Stimulated activated CD8-positive, alpha-beta memory T cell treated with anti-CD3 and anti-CD28 coated beads, Interleukin-15, amount 100 ng/mL, for 4 hours (primary cell): Measurements from ENCODE around the gene C1QTNF6.

Experiments used
- DNase-seq, 2 donors: peaks; one replicate each; pipeline ENCODE4 v3.0.0-alpha.2; 2020; ENCODE audit warnings: low read depth in 2 of 2

Gene C1QTNF6

DNA sequence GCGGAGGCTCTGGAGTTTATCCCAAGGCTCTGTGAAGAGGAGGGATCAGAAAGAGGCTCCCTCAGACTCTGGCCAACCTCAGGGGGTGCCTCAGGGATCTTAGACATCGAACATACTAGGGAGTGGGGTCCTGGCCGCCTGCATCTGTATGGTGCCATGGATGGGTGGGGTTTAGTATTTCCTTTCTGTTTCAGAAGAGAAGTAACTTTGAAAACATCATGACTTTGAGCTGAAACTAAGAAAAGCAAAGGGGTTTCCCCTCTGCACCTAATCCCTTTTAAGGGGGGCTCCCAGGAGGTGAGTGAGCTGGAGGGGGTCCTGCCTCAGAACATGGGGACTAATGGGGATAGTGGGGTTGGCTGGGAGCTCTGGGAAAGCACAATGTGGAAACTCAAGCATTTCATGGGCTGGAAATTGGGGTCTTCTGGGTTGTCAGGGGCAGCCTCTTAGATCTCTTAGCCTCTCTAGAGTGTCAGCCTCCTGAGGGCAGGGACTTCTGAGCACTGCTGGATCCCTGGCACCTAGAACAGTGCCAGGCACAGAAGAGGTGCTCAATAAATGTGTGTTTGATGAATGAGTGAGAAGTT, 36.0 kb upstream of the C1QTNF6 start:
- DNase-seq: no peak

DNA sequence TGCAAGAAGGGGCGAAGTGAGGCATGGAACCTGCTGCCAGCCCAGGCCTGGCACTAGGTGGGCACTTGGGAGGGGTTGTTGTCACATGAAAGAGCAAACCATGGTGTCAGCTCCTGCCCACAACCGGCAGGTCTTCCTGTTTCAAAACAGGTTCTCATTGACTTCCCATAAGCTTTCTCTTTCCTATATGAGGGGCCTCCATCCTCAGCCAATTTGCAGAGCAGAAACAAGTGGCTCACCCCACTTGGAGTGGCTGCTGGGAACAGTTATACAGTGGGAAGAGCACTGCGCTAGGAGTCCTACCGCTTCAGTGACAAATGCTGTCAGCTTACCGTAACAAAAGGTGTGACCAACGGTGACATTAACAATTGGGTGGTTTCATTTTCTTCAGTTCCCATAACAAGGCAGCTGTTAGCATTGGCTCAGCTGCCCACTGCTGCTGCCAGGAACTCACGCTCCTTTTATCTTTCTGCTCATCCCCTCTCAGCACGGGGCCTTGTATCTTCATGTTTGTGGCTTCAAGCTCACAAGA, 34.5 kb upstream of the C1QTNF6 start:
- DNase-seq: no peak

GRCh38 chr22:37221424-37222333, 33.6 kb upstream of the C1QTNF6 start:
- DNase-seq: no peak

- DNase-seq: no peak
Observed at GRCh38 chr22:37220543-37220981, 32.5 kb upstream of the C1QTNF6 start.

DNA sequence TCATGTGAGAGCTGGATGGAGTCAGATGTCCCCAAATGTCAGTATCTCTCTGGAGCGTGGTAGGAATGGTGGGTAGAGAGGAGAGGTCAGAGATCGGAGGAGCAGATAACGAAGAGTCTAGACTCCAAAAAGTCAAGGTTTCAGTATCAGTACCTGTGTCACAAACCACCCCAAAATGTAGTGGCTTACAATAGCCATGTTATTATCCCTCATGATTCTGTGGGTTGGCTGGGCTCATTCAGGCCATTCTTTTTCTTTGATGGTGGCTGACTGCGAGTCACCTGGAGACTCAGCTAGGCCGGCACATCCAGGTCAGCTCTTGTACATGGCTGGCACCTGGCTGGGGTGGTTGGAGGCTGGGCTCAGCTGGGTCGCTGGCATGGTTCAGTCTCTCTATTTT, 31.5 kb upstream of the C1QTNF6 start:
- no peak for DNase-seq

GRCh38 chr22:37218771-37219411, 30.8 kb upstream of the C1QTNF6 start:
- DNase-seq: peak in 1 of 2 donors; percentile 72

DNA sequence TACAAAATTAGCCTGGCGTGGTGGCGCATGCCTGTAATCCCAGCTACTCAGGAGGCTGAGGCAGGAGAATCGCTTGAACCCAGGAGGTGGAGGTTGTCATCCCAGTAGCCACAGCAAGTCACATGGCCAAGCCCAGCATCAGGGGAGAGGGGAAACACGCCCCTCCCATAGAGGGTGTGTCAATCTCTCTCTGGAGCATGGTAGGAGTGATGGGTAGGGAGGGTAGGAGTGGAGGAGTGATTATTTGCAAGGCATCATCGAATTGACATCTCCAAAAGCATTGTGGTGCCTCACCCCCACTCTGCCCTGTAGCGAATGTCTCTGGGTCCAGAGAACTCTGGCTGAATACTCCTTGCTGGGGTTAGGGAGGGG, 30.3 kb upstream of the C1QTNF6 start:
- DNase-seq: no peak

- DNase-seq: no peak
Observed at GRCh38 chr22:37215890-37216289, 27.8 kb upstream of the C1QTNF6 start.

GRCh38 chr22:37214731-37215030, 26.6 kb upstream of the C1QTNF6 start:
- no peak for DNase-seq

DNA sequence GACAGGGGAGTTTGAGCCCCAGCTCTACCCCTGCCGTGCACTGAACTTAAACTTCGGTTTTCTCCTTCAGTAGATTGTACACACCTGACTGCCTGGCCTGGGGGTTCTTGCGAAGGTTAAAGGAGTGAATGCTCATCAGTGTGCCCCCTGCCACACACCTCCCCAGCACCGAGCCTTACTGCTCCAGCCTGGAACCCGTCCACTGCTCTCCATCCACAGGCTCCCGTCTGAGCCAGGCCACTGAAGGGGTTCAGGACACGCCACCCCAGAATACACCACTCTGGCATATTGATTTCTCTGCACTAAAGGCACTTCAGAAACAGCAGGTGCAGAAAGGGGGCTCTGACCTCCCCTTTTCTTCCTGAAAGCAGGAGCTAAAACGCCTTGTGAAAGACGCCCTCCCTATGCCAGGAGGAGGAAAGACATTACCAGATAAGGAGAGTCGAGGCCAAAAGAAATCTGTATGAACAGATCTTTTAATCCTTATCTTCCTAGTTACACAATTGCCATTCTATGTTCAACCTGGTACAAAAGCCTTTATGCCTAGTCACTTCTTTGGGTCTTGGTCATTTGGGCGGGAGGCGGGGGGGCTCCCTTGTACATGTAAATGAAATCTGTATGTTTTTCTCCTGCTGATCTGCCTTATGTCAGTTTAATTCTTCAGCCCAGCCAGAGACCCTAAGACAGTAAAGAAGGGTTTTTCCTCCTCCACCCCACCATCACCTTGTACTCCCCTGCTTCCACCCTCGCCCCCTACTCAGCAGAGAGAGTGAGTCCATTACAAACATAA, 26.1 kb upstream of the C1QTNF6 start:
- no peak for DNase-seq

DNA sequence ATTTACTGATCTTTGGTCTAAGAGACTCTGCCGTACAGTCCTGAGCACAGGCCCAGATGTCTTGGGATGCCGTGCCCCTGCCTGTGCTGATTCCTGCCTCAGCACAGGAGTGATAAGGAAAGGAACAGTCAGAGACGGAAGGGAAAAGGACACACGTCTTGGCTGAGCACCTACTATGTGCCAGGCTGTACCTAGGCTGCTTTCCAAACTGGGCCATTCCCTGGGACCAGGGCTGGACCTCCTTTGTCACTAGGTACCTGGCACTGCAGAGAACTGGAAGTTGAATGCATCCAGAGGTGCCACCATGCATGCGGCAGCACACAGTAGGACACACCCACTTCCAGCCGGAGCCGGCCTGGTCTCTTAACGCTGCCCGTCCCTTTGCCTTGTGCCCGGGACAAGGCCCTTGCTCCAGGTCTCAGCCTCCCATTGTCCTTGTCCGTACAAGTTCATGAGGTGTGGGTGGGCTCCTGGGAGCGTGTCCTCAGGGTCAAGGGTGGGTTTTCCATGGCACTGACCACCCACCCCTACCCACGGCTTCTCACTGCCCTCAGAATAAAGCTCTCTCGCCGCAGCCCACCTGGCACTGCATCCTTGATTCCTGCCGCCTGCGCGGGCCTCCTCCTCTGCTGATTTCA, 25.3 kb upstream of the C1QTNF6 start:
- DNase-seq: no peak

GRCh38 chr22:37212174-37212906, 24.3 kb upstream of the C1QTNF6 start, which contains the start of gene SSTR3:
SSTR3 (minus strand) TSS chr22:37212477; CDS start chr22:37207803, 4,674 bp downstream.
- DNase-seq: no peak

DNA sequence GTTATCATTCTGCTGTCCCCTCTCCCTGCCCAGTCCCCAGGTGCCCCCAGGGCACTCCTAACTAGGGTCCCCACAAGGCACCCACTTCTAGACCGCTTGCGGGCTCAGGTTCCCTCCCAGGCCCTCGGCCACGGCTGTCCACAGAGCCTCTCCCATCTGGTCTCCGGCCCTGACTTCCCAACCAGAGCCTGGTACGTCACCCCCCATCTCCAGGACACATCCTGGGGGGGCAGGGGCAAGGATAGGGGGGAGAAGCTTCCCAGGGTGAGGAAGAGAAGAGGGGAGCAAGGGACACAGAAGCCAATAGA, 23.8 kb upstream of the C1QTNF6 start:
- no peak for DNase-seq

GRCh38 chr22:37211075-37211865, 23.2 kb upstream of the C1QTNF6 start:
- no peak for DNase-seq

GRCh38 chr22:37210041-37210803, 22.2 kb upstream of the C1QTNF6 start:
- no peak for DNase-seq

GRCh38 chr22:37209140-37209845, 21.2 kb upstream of the C1QTNF6 start:
- DNase-seq: no peak

GRCh38 chr22:37208401-37209139, 20.5 kb upstream of the C1QTNF6 start:
- DNase-seq: no peak

GRCh38 chr22:37207981-37208380, 19.9 kb upstream of the C1QTNF6 start:
- no peak for DNase-seq
